Measurements from ENCODE around the gene CHST1.

GRCh38 chr11:45638051-45638450 is 27.4 kb downstream of the CHST1 start:
- no peak for TF ChIP-seq RAD21 (IDR thresholded peaks at IDR 0.05; ENCODE audit: insufficient read depth, low read depth, low read length)
- TF ChIP-seq ZNF622 (IDR thresholded peaks at IDR 0.05), result no peak
- no peak for TF ChIP-seq POU2F2 (IDR thresholded peaks at IDR 0.05; ENCODE audit: borderline replicate concordance, low read depth, low read length)
- TF ChIP-seq, protein P1, sequence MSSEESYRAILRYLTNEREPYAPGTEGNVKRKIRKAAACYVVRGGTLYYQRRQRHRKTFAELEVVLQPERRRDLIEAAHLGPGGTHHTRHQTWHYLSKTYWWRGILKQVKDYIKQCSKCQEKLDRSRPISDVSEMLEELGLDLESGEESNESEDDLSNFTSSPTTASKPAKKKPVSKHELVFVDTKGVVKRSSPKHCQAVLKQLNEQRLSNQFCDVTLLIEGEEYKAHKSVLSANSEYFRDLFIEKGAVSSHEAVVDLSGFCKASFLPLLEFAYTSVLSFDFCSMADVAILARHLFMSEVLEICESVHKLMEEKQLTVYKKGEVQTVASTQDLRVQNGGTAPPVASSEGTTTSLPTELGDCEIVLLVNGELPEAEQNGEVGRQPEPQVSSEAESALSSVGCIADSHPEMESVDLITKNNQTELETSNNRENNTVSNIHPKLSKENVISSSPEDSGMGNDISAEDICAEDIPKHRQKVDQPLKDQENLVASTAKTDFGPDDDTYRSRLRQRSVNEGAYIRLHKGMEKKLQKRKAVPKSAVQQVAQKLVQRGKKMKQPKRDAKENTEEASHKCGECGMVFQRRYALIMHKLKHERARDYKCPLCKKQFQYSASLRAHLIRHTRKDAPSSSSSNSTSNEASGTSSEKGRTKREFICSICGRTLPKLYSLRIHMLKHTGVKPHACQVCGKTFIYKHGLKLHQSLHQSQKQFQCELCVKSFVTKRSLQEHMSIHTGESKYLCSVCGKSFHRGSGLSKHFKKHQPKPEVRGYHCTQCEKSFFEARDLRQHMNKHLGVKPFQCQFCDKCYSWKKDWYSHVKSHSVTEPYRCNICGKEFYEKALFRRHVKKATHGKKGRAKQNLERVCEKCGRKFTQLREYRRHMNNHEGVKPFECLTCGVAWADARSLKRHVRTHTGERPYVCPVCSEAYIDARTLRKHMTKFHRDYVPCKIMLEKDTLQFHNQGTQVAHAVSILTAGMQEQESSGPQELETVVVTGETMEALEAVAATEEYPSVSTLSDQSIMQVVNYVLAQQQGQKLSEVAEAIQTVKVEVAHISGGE (CRISPR knock-in tag; IDR thresholded peaks at IDR 0.05), result no peak
- no peak for TF ChIP-seq YBX1 (IDR thresholded peaks at IDR 0.05)
- TF ChIP-seq SMC3 (IDR thresholded peaks at IDR 0.05; ENCODE audit: borderline replicate concordance, low read length), result no peak
- no peak for TF ChIP-seq JUND (IDR thresholded peaks at IDR 0.05; ENCODE audit: low read depth, low read length)
- TF ChIP-seq NRF1 (conservative IDR thresholded peaks at IDR 0.05; ENCODE audit: low read depth, low read length), result no peak
- TF ChIP-seq HDAC6 (IDR thresholded peaks at IDR 0.05; ENCODE audit: unreplicated experiment), result no peak
- no peak for TF ChIP-seq CTCF (IDR thresholded peaks at IDR 0.05 in 2 of 3, conservative IDR thresholded peaks at IDR 0.05 in 1 of 3; ENCODE audit: control insufficient read depth in 2 of 3, extremely low read depth in 1 of 3, insufficient read depth in 1 of 3, low read depth in 3 of 3, low read length in 3 of 3)
- no peak for TF ChIP-seq POLR2A (IDR thresholded peaks at IDR 0.05; ENCODE audit: low read depth, low read length)
- no peak for TF ChIP-seq ZNF274 (IDR thresholded peaks at IDR 0.05; ENCODE audit: insufficient read depth, insufficient read length)
- TF ChIP-seq CHD2 (IDR thresholded peaks at IDR 0.05; ENCODE audit: borderline replicate concordance, low read depth, low read length), result no peak
- no peak for TF ChIP-seq EED (IDR thresholded peaks at IDR 0.05; ENCODE audit: low read depth)
